HepG2 (cell line): Measurements from ENCODE around the gene PHKA1. TPM values are rescaled to one million over a fixed set of nuclear protein-coding genes. Genes with fewer than 3 reads are reported as not detected.
"Not testable (repeated sequence)": the region's sequence is repeated elsewhere in the genome, so short reads cannot be mapped to it uniquely, and the experiment has no call there.

ENCODE experiments used
- ATAC-seq: fragments of 200-7000 bp; cut with Tn5 transposase; 3 replicates; pipeline ENCODE4 v1.9.1; 2020; ENCODE audit warnings: mild to moderate bottlenecking, moderate library complexity
- BruUV-seq: library from RNA; stranded (reverse); fragments of 400-500 nt; replicated peaks from 2 replicates; lab custom pipeline; 2021; lab: Mats Ljungman, UMichigan
- CTCF ChIA-PET: fragments of 300-600 bp; formaldehyde crosslinking; extraction: SDS; loops from one replicate; lab custom pipeline; 2021; ENCODE audit warnings: low total read pairs, inconsistent platforms, low intra/inter-chr PET ratio; lab: Yijun Ruan, JAX
- POLR2A ChIA-PET: fragments of 350-600 bp; sonication (Branson Sonifier 250); formaldehyde crosslinking; loops from one replicate; lab custom pipeline; 2020; ENCODE audit warnings: antibody characterized with exemption, inconsistent platforms; lab: Yijun Ruan, JAX
- DNase-seq: peaks from one replicate; pipeline ENCODE4 v3.0.0-alpha.2; 2015; ENCODE audit warnings: low spot score
- FAIRE-seq: peaks from 3 replicates; lab custom pipeline; 2011; peaks lifted over from hg19 to GRCh38; lab: Jason Lieb, UNC
- H2AFZ ChIP-seq: one replicate; pipeline ENCODE4 v1.6.1; 2011; ENCODE audit warnings: low read length, inconsistent platforms
- H3K27ac ChIP-seq: fragments of 300-600 bp; 3 replicates; pipeline ENCODE4 v1.8.0; 2011; ENCODE audit warnings: mixed run types, mild to moderate bottlenecking, mixed read lengths, low read length, inconsistent platforms; ENCODE audit not compliant: insufficient read depth; ENCODE audit errors: extremely low read length
- H3K27me3 ChIP-seq, 2 experiments: fragments of 200-600 bp in 1 of 2; 2 replicates in 1 of 2; 3 replicates in 1 of 2; pipeline versions ENCODE4 v1.6.0 to v1.8.0; 2011; ENCODE audit warnings: low read length in 2 of 2, mild to moderate bottlenecking in 2 of 2, moderate library complexity in 2 of 2, inconsistent platforms in 1 of 2; ENCODE audit not compliant: insufficient read depth in 2 of 2, control insufficient read depth in 1 of 2
- H3K36me3 ChIP-seq, 2 experiments: fragments of 200-600 bp in 1 of 2; replicated peaks in 1 of 2; 2 replicates in 1 of 2; 3 replicates in 1 of 2; pipeline versions ENCODE4 v1.5.1 to v1.8.0; 2011; ENCODE audit warnings: low read length in 2 of 2, inconsistent platforms in 1 of 2; ENCODE audit not compliant: insufficient read depth in 2 of 2, control insufficient read depth in 1 of 2
- H3K4me1 ChIP-seq: 2 replicates; pipeline ENCODE4 v1.5.1; 2012; ENCODE audit warnings: low read length, inconsistent platforms; ENCODE audit not compliant: insufficient read depth
- H3K4me2 ChIP-seq: 2 replicates; pipeline ENCODE4 v1.6.0; 2011; ENCODE audit warnings: low read depth, low read length, inconsistent platforms
- H3K4me3 ChIP-seq, 3 experiments: fragments of 200-600 bp in 1 of 3; sonication (generic), shearing (Covaris generic) in 1 of 3; replicated peaks in 1 of 3; 2 replicates each; pipeline ENCODE4 v1.5.1; 2011 to 2016; ENCODE audit warnings: low read length in 3 of 3, inconsistent platforms in 2 of 3, low read depth in 2 of 3, mild to moderate bottlenecking in 2 of 3, control low read depth in 1 of 3, mixed read lengths in 1 of 3; ENCODE audit not compliant: insufficient read depth in 1 of 3
- H3K79me2 ChIP-seq: one replicate; pipeline ENCODE4 v1.6.1; 2011; ENCODE audit warnings: low read length, inconsistent platforms; ENCODE audit not compliant: insufficient read depth
- H3K9ac ChIP-seq: 2 replicates; pipeline ENCODE4 v1.6.0; 2011; ENCODE audit warnings: mild to moderate bottlenecking, low read depth, low read length, inconsistent platforms; ENCODE audit not compliant: insufficient read depth
- H3K9me3 ChIP-seq: 2 replicates; pipeline ENCODE4 v1.5.1; 2012; ENCODE audit warnings: mild to moderate bottlenecking, low read length
- H4K20me1 ChIP-seq: 2 replicates; pipeline ENCODE4 v1.6.0; 2011; ENCODE audit warnings: inconsistent platforms, mild to moderate bottlenecking, low read length, moderate library complexity; ENCODE audit not compliant: insufficient read depth
- ZBTB42 ChIP-seq: sonication (generic); formaldehyde crosslinking; IDR thresholded peaks from 2 replicates; pipeline ENCODE4 v1.5.0; 2020; ENCODE audit warnings: mild to moderate bottlenecking, missing genetic modification reagents
- WGBS: methylation state at CpG from one replicate; pipeline ENCODE4 v1.1.6; 2017; ENCODE audit warnings: low lambda C conversion rate; 5-methylcytosine and 5-hydroxymethylcytosine counted together
- in situ Hi-C: cut with HindIII; loops from 2 replicates; pipeline ENCODE4 v1.10.0; 2017; ENCODE audit warnings: low pct_unique_long_range_greater_than_20kb; ENCODE audit not compliant: extremely low pct_ligation_motif_present
- intact Hi-C: fragments of 100-400 bp; cut with micrococcal nuclease; formaldehyde crosslinking; loops from one replicate; pipeline ENCODE4 v1.10.0; 2022; ENCODE audit not compliant: unreplicated experiment
- polyA plus RNA-seq, 8 experiments: library from polyadenylated mRNA; depleted of rRNA in 3 of 8; stranded (reverse) in 7 of 8; unstranded in 1 of 8; fragments of >200 nt; fragmentation: Illumina TruSeq in 4 of 8; extraction: Trizol in 4 of 8; gene quantifications; 2 replicates each; pipeline versions ENCODE4 v1.2.1 to v1.2.3, GENCODE V29; 2011 to 2016; ENCODE audit warnings: low read depth in 4 of 8, missing spikeins in 1 of 8, mixed read lengths in 1 of 8; ENCODE audit not compliant: insufficient read depth in 1 of 8
- total RNA-seq, 5 experiments: library from RNA; depleted of rRNA; stranded (reverse); fragments of >200 nt; fragmentation: Illumina TruSeq; extraction: Trizol; gene quantifications; 2 replicates each; pipeline ENCODE4 v1.2.3, GENCODE V29; 2016; ENCODE audit warnings: low read depth in 1 of 5
- TF ChIP-seq, protein P1 (sequence below): sonication (generic); formaldehyde crosslinking; IDR thresholded peaks from 2 replicates; pipeline ENCODE4 v1.4.0; 2020; ENCODE audit warnings: missing genetic modification reagents

Gene PHKA1
- total and polyA plus RNA-seq, 2 of the 13 experiments (the other 11 are each of a cell fraction or from before 2014, with no cell fraction given): 5.4 to 6.6 TPM

DNA sequence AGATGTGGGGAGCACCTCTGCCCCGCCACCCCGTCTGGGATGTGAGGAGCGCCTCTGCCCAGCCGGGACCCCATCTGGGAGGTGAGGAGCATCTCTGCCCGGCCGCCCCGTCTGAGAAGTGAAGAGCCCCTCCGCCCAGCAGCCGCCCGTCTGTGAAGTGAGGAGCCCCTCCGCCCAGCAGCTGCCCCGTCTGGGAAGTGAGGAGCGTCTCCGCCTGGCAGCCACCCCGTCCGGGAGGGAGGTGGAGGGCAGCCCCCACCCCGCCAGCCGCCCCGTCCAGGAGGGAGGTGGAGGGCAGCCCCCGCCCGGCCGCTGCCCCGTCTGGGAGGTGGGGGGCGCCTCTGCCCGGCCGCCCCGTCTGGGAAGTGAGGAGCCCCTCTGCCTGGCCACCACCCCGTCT, 154.5 kb downstream of the PHKA1 start:
- ATAC-seq, FAIRE-seq, H3K9ac ChIP-seq, intact Hi-C loops, H3K27me3 ChIP-seq, H3K4me3 ChIP-seq, H4K20me1 ChIP-seq, H3K27ac ChIP-seq, H3K4me1 ChIP-seq, CTCF ChIA-PET, in situ Hi-C loops, DNase-seq, H3K4me2 ChIP-seq, BruUV-seq, H3K79me2 ChIP-seq, H3K36me3 ChIP-seq, H2AFZ ChIP-seq, H3K9me3 ChIP-seq, POLR2A ChIA-PET: not testable (repeated sequence)
- WGBS: no CpG with 5 or more reads among the region's 28 CpGs

DNA sequence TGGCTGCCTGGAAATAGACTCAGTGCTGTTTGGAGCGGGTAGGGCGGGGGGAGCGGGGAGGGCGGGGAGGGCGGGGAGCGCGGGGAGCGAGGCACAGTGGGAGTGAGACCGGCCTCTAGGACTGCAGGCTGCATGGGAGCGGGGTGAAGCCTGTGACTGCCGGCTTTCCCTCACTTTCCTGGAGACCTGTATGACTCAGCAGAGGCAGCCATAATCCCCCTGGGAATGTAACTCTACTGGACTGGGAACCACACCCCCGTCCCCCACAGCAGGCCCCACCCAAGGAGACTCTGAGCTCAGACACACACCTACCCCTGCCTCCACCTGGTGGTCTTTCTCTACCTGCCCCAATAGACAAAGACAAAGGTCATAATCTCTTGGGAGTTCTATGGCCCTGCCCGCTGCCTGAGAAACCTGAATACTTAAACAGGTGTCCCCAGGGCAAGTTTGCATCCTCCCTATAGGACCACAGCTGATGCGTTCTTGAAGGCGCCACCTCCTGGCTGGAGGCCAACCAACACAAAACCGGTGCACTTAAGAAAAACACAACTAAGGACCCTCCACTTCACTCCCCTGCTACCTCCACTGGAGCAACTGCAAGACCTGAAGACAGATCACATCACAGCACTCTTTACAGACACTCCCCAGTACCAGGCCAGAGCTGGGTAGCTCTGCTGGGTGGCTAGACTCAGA, 159.5 kb downstream of the PHKA1 start:
- H3K4me3 ChIP-seq: no peak overlapping the region
- ATAC-seq (no peak), DNase-seq (no peak), FAIRE-seq (no peak)
- H3K9ac ChIP-seq: no peak overlapping the region
- intact Hi-C loops (no loop called here), in situ Hi-C loops (no loop called here)
- no peak overlapping the region for H3K4me2 ChIP-seq
- no peak overlapping the region for H2AFZ ChIP-seq
- H3K79me2 ChIP-seq: no peaks in the 10 kb centered on the region
- no peaks in the 10 kb centered on the region for H3K4me1 ChIP-seq
- H3K9me3 ChIP-seq: no peaks in the 10 kb centered on the region
- H3K27me3 ChIP-seq: no peaks in the 10 kb centered on the region
- CTCF ChIA-PET: no interaction called here
- WGBS: 98% methylated on average over 10 of the region's 16 CpGs
- no TSS peak for BruUV-seq
- H4K20me1 ChIP-seq: no peaks in the 10 kb centered on the region
- TF ChIP-seq ZBTB42: no peak
- TF ChIP-seq, protein P1, sequence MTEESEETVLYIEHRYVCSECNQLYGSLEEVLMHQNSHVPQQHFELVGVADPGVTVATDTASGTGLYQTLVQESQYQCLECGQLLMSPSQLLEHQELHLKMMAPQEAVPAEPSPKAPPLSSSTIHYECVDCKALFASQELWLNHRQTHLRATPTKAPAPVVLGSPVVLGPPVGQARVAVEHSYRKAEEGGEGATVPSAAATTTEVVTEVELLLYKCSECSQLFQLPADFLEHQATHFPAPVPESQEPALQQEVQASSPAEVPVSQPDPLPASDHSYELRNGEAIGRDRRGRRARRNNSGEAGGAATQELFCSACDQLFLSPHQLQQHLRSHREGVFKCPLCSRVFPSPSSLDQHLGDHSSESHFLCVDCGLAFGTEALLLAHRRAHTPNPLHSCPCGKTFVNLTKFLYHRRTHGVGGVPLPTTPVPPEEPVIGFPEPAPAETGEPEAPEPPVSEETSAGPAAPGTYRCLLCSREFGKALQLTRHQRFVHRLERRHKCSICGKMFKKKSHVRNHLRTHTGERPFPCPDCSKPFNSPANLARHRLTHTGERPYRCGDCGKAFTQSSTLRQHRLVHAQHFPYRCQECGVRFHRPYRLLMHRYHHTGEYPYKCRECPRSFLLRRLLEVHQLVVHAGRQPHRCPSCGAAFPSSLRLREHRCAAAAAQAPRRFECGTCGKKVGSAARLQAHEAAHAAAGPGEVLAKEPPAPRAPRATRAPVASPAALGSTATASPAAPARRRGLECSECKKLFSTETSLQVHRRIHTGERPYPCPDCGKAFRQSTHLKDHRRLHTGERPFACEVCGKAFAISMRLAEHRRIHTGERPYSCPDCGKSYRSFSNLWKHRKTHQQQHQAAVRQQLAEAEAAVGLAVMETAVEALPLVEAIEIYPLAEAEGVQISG (CRISPR knock-in tag): peak; percentile 39; the same call in 1 of the 2 replicates
- POLR2A ChIA-PET: no interaction called here
- H3K36me3 ChIP-seq: no peaks in the 10 kb centered on the region
- no peak overlapping the region for H3K27ac ChIP-seq

DNA sequence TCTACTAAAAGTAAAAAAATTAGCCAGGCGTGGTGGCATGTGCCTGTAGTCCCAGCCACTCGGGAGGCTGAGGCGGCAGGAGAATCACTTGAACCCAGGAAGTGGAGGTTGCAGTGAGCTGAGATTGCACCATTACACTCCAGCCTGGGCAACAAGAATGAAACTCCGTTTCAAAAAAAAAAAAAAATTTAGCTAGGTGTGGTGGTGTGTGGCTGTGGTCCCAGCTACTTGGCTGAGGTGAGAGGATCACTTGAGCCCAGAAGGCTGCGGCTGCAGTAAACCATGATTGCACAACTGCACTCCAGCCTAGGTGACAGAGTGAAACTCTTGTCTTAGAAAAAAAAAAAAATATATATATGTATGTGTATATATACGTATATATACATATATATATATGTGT, 161.7 kb downstream of the PHKA1 start:
- H3K9ac ChIP-seq, intact Hi-C loops, H2AFZ ChIP-seq, H3K4me1 ChIP-seq, H4K20me1 ChIP-seq, POLR2A ChIA-PET, CTCF ChIA-PET, H3K9me3 ChIP-seq, FAIRE-seq, H3K27ac ChIP-seq, H3K27me3 ChIP-seq, ATAC-seq, H3K79me2 ChIP-seq, H3K36me3 ChIP-seq, in situ Hi-C loops, DNase-seq, H3K4me2 ChIP-seq, BruUV-seq, H3K4me3 ChIP-seq: not testable (repeated sequence)
- WGBS: 92% methylated on average over 6 of the region's 6 CpGs
